Fibroblast of skin of right quadriceps (primary cell): ENCODE results near the gene DMD.

Experiments
- DNase-seq: peaks from one replicate; pipeline ENCODE4 v3.0.0-alpha.2; 2013

The DMD gene

GRCh38 chrX:32185160-32185559 lies 1026.2 kb downstream of the DMD start:
- DNase-seq, result no peak

GRCh38 chrX:32183066-32183465 lies 1028.3 kb downstream of the DMD start:
- DNase-seq, result no peak

GRCh38 chrX:32176510-32176909 lies 1034.8 kb downstream of the DMD start:
- DNase-seq, result no peak

GRCh38 chrX:32170481-32170880 lies 1040.9 kb downstream of the DMD start:
- DNase-seq, result no peak

GRCh38 chrX:32155044-32155638 lies 1056.2 kb downstream of the DMD start:
- DNase-seq, result no peak

DNA sequence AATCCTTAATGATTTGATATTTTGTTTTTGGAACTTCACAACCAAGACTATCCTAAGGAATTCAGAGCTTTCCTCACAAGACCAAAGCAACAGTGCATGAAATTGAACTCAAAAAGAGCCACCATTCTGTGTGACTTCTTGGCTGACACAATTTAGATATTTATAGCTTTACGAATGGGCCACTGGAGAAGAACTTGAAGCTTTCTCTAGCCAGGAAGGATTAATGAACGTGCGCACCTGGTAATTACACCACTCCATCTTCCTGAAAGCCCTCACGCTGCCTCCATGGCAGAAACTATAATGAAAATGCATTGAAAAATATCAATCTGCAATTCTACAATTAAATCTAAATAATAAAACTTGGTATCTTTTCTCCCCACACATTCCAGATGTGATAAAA lies 1057.8 kb downstream of the DMD start:
- no peak for DNase-seq

DNA sequence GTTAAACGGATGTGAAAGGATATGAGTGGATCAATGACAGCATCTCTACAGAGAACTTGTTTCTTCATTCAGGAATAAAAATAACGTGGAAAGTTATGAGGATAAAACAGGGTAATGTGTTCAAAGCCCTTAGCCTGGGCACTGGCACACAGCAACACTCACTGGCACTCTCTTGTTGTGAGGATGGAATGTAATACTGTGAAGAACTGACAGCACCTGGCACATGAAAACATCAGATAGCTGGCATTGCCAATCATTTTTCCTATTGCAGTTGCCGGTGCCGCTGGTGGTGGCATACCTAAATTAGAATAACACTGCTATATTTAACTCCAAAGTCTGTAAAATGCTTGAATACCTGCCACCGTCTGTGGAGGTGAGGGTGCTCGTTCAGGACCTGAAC lies 1061.2 kb downstream of the DMD start:
- DNase-seq, result no peak

GRCh38 chrX:32141841-32142240 lies 1069.5 kb downstream of the DMD start:
- DNase-seq, result no peak

DNA sequence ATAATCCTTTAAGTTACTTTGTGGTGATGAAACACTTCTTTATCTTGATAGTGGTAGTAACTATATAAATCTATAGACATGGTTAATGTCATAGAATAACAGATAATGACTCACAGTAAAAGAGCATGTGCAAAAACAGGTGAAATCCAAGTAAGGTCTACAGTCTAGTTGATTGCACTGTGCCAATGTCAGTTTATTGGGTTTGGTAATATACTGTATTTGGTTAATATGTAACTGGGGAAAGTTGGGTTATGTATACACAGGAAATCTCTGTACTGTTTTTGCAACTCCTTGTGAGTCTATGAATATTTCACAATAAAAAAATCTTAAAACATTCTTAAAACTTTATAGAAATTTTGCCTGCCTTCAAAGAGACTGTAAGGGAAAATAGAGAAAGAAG lies 1071.9 kb downstream of the DMD start:
- DNase-seq, result no peak

DNA sequence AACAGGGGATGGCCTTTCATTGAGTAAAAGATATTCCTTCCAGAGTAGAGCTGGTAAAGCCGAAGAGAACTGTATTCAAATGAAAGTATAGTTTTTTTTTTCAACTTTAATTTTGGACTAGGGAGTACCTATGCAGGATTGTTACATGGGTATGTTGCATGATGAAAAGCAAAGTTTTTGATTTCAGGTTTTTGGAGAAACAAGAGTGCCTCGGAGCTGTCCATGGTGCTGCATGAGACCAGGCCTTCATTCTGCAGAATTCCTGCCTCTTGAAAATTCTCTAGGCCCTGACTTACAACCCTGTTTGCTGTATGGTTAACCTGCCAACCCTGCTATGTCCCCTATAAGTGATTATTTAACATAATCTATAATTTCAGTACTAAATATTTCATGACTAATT lies 1073.8 kb downstream of the DMD start:
- DNase-seq, result no peak

- no peak for DNase-seq
Measured at GRCh38 chrX:32126997-32127396, 1084.4 kb downstream of the DMD start.

- no peak for DNase-seq
Measured at GRCh38 chrX:32118832-32119231, 1092.5 kb downstream of the DMD start.

GRCh38 chrX:32116047-32116446 lies 1095.3 kb downstream of the DMD start:
- no peak for DNase-seq

GRCh38 chrX:32087663-32088062 lies 1123.7 kb downstream of the DMD start:
- no peak for DNase-seq

DNA sequence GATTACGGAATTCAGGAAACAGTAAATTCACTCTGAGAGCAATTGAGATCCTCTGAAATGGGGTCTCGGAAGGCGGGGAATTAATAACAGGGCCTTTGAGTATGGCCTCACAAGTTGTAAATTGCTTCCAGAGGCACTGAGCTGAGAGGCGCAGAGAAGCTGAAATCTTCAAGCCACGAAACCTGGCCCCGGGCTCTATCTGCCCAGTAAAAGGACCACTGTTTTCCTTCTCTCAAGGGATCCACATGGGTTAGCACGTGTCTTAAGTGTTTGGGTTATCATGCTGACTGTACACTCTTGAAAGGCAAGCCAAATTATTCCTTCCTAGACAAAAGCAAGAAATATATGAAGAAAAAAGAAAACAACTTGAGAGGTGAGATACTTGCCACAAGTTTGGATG lies 1126.6 kb downstream of the DMD start:
- no peak for DNase-seq

GRCh38 chrX:32048285-32048684 lies 1163.1 kb downstream of the DMD start:
- no peak for DNase-seq

GRCh38 chrX:32045149-32045548 lies 1166.2 kb downstream of the DMD start:
- no peak for DNase-seq

GRCh38 chrX:32041181-32041580 lies 1170.2 kb downstream of the DMD start:
- DNase-seq, result no peak

DNA sequence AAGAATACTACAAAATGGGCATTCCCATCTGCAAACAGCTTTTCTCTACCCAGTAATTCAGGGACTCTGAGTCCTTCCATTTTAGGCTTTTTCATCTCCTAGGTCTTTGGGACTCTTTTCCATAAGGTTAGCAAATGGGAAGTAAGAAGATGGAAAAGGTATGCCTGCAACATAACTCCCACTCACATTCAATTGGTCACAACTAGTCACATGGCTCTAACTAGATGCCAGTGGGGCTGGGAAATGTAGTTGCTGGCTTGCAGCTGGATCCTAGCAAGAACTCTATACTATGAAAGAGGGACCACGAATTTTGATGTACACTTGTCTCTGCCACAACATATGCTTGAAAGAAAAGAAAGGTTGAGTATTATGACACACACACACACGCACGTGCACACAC lies 1184.6 kb downstream of the DMD start:
- DNase-seq, result no peak

- DNase-seq, result no peak
Measured at GRCh38 chrX:32024072-32024471, 1187.3 kb downstream of the DMD start.

DNA sequence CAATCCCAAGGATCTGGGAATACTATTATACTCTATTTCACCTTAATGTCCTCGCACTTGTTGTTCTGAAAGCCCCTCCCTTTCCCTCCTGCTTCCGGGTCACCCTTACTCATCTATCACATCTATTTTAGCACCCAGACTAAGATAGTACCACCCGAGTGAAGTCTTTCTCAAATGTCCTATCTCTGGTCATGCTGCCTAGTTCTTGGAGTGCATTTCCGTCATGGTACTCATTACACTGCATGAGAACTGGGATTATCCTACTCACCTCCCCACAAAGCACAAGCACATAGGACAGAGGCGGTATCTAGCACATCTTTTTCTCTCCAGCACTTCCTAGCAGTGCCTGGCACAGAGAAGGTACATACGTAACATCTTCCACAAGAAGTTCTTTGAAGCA lies 1195.2 kb downstream of the DMD start:
- no peak for DNase-seq

- DNase-seq, result no peak
Measured at GRCh38 chrX:32010948-32011347, 1200.4 kb downstream of the DMD start.

GRCh38 chrX:32010212-32010611 lies 1201.1 kb downstream of the DMD start:
- DNase-seq, result no peak

- no peak for DNase-seq
Measured at GRCh38 chrX:31993637-31994036, 1217.7 kb downstream of the DMD start.

DNA sequence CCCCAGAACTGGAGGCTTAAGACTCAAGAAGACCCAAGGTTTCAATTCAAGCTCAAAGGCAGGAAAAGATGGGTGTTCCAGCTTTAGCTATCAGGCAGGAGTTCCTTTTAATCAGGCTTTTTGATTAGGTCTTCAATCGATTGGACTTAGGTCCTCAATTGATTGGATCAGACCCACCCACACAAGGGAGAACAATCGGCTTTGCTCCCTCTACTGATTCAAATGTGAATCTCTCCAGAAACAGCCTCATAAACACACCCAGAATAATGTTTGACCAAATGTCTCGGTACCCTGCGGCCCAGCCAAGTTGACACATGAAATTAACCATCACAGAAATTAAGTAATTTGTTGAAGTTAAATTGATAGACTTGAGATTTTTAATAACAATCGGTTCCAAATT lies 1222.4 kb downstream of the DMD start:
- DNase-seq, result no peak

- no peak for DNase-seq
Measured at GRCh38 chrX:31981546-31982062, 1229.7 kb downstream of the DMD start.
